H9 (cell line): ENCODE measurements around the gene BRSK2. TPM values are rescaled to one million over a fixed set of nuclear protein-coding genes. Genes with fewer than 3 reads are reported as not detected.

Experiments
- DNase-seq: peaks from one replicate; pipeline ENCODE4 v3.0.0-alpha.2; 2017
- H2AFZ ChIP-seq: one replicate; pipeline ENCODE4 v1.6.1; 2013; ENCODE audit warnings: mild to moderate bottlenecking, low read length, control low read depth, moderate library complexity
- H2AK5ac ChIP-seq: 2 replicates; pipeline ENCODE4 v1.6.1; 2013; ENCODE audit warnings: low read length, control low read depth, mixed read lengths; ENCODE audit not compliant: insufficient read length
- H2BK120ac ChIP-seq: one replicate; pipeline ENCODE4 v1.6.1; 2013; ENCODE audit warnings: low read depth, mild to moderate bottlenecking, low read length, control low read depth, inconsistent platforms; ENCODE audit not compliant: poor library complexity, severe bottlenecking
- H2BK12ac ChIP-seq: 2 replicates; pipeline ENCODE4 v1.6.1; 2013; ENCODE audit warnings: low read length, control low read depth, mixed read lengths, low read depth; ENCODE audit not compliant: insufficient read length
- H2BK15ac ChIP-seq: 2 replicates; pipeline ENCODE4 v1.6.1; 2013; ENCODE audit warnings: low read depth, low read length, control low read depth
- H2BK20ac ChIP-seq: one replicate; pipeline ENCODE4 v1.6.1; 2013; ENCODE audit warnings: low read depth, mild to moderate bottlenecking, low read length, control low read depth, inconsistent platforms; ENCODE audit not compliant: poor library complexity, severe bottlenecking
- H2BK5ac ChIP-seq: 2 replicates; pipeline ENCODE4 v1.6.1; 2013; ENCODE audit warnings: low read length, control low read depth, mixed read lengths; ENCODE audit not compliant: insufficient read length
- H3K14ac ChIP-seq: 2 replicates; pipeline ENCODE4 v1.6.1; 2013; ENCODE audit warnings: low read length, control low read depth; ENCODE audit not compliant: insufficient read depth
- H3K18ac ChIP-seq: 2 replicates; pipeline ENCODE4 v1.6.1; 2013; ENCODE audit warnings: low read depth, mild to moderate bottlenecking, mixed read lengths, low read length, control low read depth; ENCODE audit not compliant: insufficient read length
- H3K23ac ChIP-seq: 2 replicates; pipeline ENCODE4 v1.6.1; 2013; ENCODE audit warnings: low read length, control low read depth, mixed read lengths, low read depth; ENCODE audit not compliant: insufficient read length
- H3K23me2 ChIP-seq: 2 replicates; pipeline ENCODE4 v1.6.1; 2013; ENCODE audit warnings: low read depth, mild to moderate bottlenecking, mixed read lengths, low read length, control low read depth; ENCODE audit not compliant: insufficient read length, poor library complexity, severe bottlenecking
- H3K27ac ChIP-seq: 2 replicates; pipeline ENCODE4 v1.5.1; 2013; ENCODE audit warnings: low read length, control low read depth, mixed read lengths, low read depth; ENCODE audit not compliant: insufficient read length
- H3K27me3 ChIP-seq: 2 replicates; pipeline ENCODE4 v1.6.1; 2013; ENCODE audit warnings: low read length, control low read depth, inconsistent platforms; ENCODE audit not compliant: insufficient read depth
- H3K4ac ChIP-seq: 2 replicates; pipeline ENCODE4 v1.6.1; 2013; ENCODE audit warnings: low read depth, mild to moderate bottlenecking, control low read depth, inconsistent platforms, low read length, moderate library complexity
- H3K4me1 ChIP-seq: 2 replicates; pipeline ENCODE4 v1.6.1; 2013; ENCODE audit warnings: low read length, control low read depth, inconsistent platforms; ENCODE audit not compliant: insufficient read depth
- H3K4me2 ChIP-seq: 2 replicates; pipeline ENCODE4 v1.6.1; 2013; ENCODE audit warnings: low read length, control low read depth, mixed read lengths; ENCODE audit not compliant: insufficient read length, insufficient read depth
- H3K56ac ChIP-seq: 2 replicates; pipeline ENCODE4 v1.6.1; 2013; ENCODE audit warnings: low read depth, mild to moderate bottlenecking, mixed read lengths, low read length, control low read depth; ENCODE audit not compliant: insufficient read length
- H3K79me1 ChIP-seq: 2 replicates; pipeline ENCODE4 v1.6.1; 2013; ENCODE audit warnings: low read depth, mild to moderate bottlenecking, moderate library complexity, low read length, control low read depth, inconsistent platforms; ENCODE audit not compliant: insufficient read depth, poor library complexity, severe bottlenecking
- H3K79me2 ChIP-seq: 2 replicates; pipeline ENCODE4 v1.6.1; 2013; ENCODE audit warnings: low read length, control low read depth, inconsistent platforms; ENCODE audit not compliant: insufficient read depth
- H3K9ac ChIP-seq: 2 replicates; pipeline ENCODE4 v1.6.1; 2013; ENCODE audit warnings: low read length, control low read depth, mixed read lengths; ENCODE audit not compliant: insufficient read length; ENCODE audit errors: extremely low read depth
- H3K9me3 ChIP-seq: one replicate; pipeline ENCODE4 v1.6.1; 2013; ENCODE audit warnings: low read depth, low read length, inconsistent platforms; ENCODE audit not compliant: control insufficient read depth
- H3T11ph ChIP-seq: one replicate; pipeline ENCODE4 v1.6.1; 2013; ENCODE audit warnings: mild to moderate bottlenecking, low read length, control low read depth, inconsistent platforms
- H4K20me1 ChIP-seq: one replicate; pipeline ENCODE4 v1.6.1; 2013; ENCODE audit not compliant: control insufficient read depth, insufficient read length, insufficient read depth
- H4K5ac ChIP-seq: 2 replicates; pipeline ENCODE4 v1.6.1; 2013; ENCODE audit warnings: low read depth, mild to moderate bottlenecking, mixed read lengths, low read length, control low read depth; ENCODE audit not compliant: insufficient read length
- H4K8ac ChIP-seq: replicated peaks from 2 replicates; pipeline ENCODE4 v1.6.1; 2013; ENCODE audit warnings: low read length, control low read depth, mixed read lengths, low read depth; ENCODE audit not compliant: insufficient read length
- H4K91ac ChIP-seq: 2 replicates; pipeline ENCODE4 v1.6.1; 2013; ENCODE audit warnings: low read depth, mild to moderate bottlenecking, moderate library complexity, mixed read lengths, low read length, control low read depth; ENCODE audit not compliant: insufficient read length
- H3K27ac Mint-ChIP-seq, 3 experiments: 2 replicates in 2 of 3; 3 replicates in 1 of 3; pipeline ENCODE4 v1.8.0; 2020 to 2021; ENCODE audit warnings: mixed read lengths in 3 of 3, mild to moderate bottlenecking in 1 of 3, moderate library complexity in 1 of 3
- H3K27me3 Mint-ChIP-seq: 2 replicates; pipeline ENCODE4 v1.8.0; 2021; ENCODE audit warnings: low read depth, mild to moderate bottlenecking, moderate library complexity, mixed read lengths
- H3K36me3 Mint-ChIP-seq, 3 experiments: 2 replicates in 2 of 3; 3 replicates in 1 of 3; pipeline ENCODE4 v1.8.0; 2020 to 2021; ENCODE audit warnings: low read depth in 3 of 3, mixed read lengths in 3 of 3; ENCODE audit not compliant: insufficient read depth in 1 of 3
- H3K4me1 Mint-ChIP-seq, 2 experiments: 2 replicates each; pipeline ENCODE4 v1.8.0; 2020; ENCODE audit warnings: mixed read lengths in 2 of 2
- H3K4me3 Mint-ChIP-seq, 2 experiments: 2 replicates in 1 of 2; 3 replicates in 1 of 2; pipeline ENCODE4 v1.8.0; 2020 to 2021; ENCODE audit warnings: mild to moderate bottlenecking in 2 of 2, mixed read lengths in 2 of 2, moderate library complexity in 1 of 2
- H3K9me3 Mint-ChIP-seq, 2 experiments: 2 replicates in 1 of 2; 3 replicates in 1 of 2; pipeline ENCODE4 v1.8.0; 2020; ENCODE audit warnings: mild to moderate bottlenecking in 2 of 2, mixed read lengths in 2 of 2, moderate library complexity in 1 of 2
- CTCF ChIP-seq: fragments of 200-600 bp; sonication (generic); conservative IDR thresholded peaks from 3 replicates; pipeline ENCODE4 v1.8.0; 2021; ENCODE audit warnings: antibody characterized with exemption, mild to moderate bottlenecking
- WGBS: extraction: QIAGEN DNeasy Blood & Tissue Kit; methylation state at CpG from one replicate; pipeline ENCODE4 v1.1.7; 2013; ENCODE audit warnings: missing lambda C conversion rate, low lambda C conversion rate, mixed read lengths; ENCODE audit not compliant: insufficient read length; ENCODE audit errors: extremely low coverage; 5-methylcytosine and 5-hydroxymethylcytosine counted together
- total RNA-seq: library from RNA; stranded (reverse); gene quantifications from 2 replicates; pipeline ENCODE4 v1.2.1, GENCODE V29; 2021

BRSK2 gene
- total RNA-seq, 1 experiment from 2014 or later, result 28.4 TPM

DNA sequence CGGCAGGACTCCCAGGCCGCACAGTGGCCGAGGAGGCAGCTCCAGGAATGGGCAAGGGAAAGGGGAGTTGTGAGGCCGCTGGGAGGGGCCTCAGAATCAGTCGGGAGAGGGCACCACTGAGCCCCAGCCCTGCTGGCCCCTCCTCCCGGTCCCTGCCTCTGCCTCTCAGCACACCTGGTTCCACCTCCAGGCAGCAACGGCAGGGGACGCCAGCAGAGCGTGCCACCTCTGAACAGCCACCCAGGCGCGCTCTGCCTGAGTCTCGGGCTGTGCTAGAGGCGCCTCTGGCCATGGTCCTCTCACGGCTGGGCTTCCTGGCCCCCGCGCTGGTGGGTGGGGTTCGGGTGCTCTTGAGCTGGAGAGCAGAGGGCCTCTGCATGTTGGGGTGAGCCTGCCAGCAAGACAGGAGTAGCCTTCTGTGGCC lies 63.9 kb downstream of the BRSK2 start:
- no CpG with 5 or more reads among the region's 17 CpGs for WGBS
- peak; percentile 73 for TF ChIP-seq CTCF

More for the DNA sequence above, 63.9 kb downstream of the BRSK2 start:
- no peak overlapping the region for H2AFZ ChIP-seq
- peaks cover 4% of the 10 kb centered on the region for H4K20me1 ChIP-seq
- H3K9me3 ChIP-seq, result no peaks in the 10 kb centered on the region
- no peak overlapping the region for H3K4me2 ChIP-seq
- Mint-ChIP-seq H3K36me3 (peaks cover 0 to 6% (median 6%) of the 10 kb centered on the region in 3 experiments; a peak in 3 of 7 replicates), H3K4me1 (peaks cover 0 to 7% of the 10 kb centered on the region in 2 experiments; a peak in 1 of 4 replicates), H3K9me3 (no peaks in the 10 kb centered on the region), H3K27ac (no peak overlapping the region), H3K27me3 (no peaks in the 10 kb centered on the region), H3K4me3 (no peak overlapping the region)
- H3K23me2 ChIP-seq, result no peaks in the 10 kb centered on the region
- H3K27ac ChIP-seq, result no peak overlapping the region
- no peaks in the 10 kb centered on the region for H3K27me3 ChIP-seq
- H2AK5ac ChIP-seq, result no peak overlapping the region
- H3K79me1 ChIP-seq, result no peaks in the 10 kb centered on the region
- H2BK20ac ChIP-seq, result no peak overlapping the region
- no peak overlapping the region for H3K14ac ChIP-seq
- H3K79me2 ChIP-seq, result no peaks in the 10 kb centered on the region
- no peak overlapping the region for H3T11ph ChIP-seq
- no peak overlapping the region for H2BK120ac ChIP-seq
- no peak overlapping the region for H4K8ac ChIP-seq
- no peak overlapping the region for H3K56ac ChIP-seq
- no peaks in the 10 kb centered on the region for H3K4me1 ChIP-seq
- H3K18ac ChIP-seq, result no peak overlapping the region
- H2BK12ac ChIP-seq, result no peak overlapping the region
- H4K91ac ChIP-seq, result no peak overlapping the region
- no peak overlapping the region for H4K5ac ChIP-seq
- H3K23ac ChIP-seq, result no peak overlapping the region
- H3K9ac ChIP-seq, result no peak overlapping the region
- no peak overlapping the region for H3K4ac ChIP-seq
- peak; percentile 92 for DNase-seq
- H2BK15ac ChIP-seq, result no peak overlapping the region
- H2BK5ac ChIP-seq, result no peak overlapping the region
